ENCODE data around the gene FBXO10. TPM values are rescaled to one million over a fixed set of nuclear protein-coding genes. Genes with fewer than 3 reads are reported as not detected.
A peak's percentile ranks its signal among the peaks of the same experiment; 100 is the strongest.

The FBXO10 gene
- polyA plus RNA-seq, 1 donor from 2014 or later, result 15.1 TPM

DNA sequence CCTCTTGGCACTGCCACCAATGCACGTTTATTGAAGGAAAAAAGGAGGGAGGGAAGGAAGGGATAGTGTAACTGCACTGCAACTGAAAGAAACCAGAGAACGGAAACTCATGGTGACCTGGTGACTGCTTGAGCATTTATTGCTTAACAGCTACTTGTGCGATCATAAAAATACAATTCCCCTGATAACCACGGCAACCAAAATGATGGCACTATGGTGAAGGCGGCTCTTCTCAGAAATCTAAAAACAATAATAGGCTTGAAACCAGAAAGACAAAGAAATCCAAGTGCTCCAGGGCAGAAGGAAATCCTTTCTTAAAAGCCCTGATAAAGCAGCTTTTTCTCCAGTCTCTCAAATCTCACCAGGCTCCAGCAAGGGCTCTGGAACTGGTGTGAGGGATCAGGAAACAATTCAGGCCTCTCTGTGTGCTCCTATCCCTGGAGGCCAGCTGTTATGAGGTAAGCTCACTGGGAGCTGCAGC lies 1.9 kb downstream of the FBXO10 start:
- H3K9me3 Mint-ChIP-seq, result no peaks in the 10 kb centered on the region
- peaks cover 32 to 51% (median 50%) of the 10 kb centered on the region in 3 donors for H3K4me1 Mint-ChIP-seq
- H3K36me3 Mint-ChIP-seq, result peaks cover 12% of the 10 kb centered on the region
- peak overlapping the region in 2 of 4 donors; percentile 84 to 96 for H3K4me3 Mint-ChIP-seq
- no peaks in the 10 kb centered on the region for H3K27me3 Mint-ChIP-seq
- peak overlapping the region in 2 of 3 donors; percentile 42 to 93 for H3K27ac Mint-ChIP-seq

DNA sequence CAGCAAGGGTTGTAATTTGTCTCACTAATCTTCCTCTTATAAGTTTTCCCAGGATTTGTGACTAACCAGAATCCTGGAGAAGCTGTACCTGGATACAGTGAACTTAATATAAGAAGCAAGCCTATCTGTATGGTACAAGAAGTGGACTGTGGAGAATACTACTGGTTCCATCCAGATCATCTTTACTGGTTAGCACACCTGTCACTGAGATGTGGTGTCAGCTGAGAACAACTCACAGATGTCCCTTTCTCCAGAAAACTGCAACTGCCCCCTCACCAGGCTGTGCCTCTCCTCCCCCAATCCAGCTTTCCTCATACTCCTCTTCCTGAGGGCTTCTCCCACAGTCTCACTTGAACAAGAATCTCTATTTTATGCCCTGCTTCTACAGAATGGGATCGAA lies 4.9 kb downstream of the FBXO10 start:
- peaks cover 17% of the 10 kb centered on the region for H3K36me3 Mint-ChIP-seq
- H3K4me3 Mint-ChIP-seq, result no peak overlapping the region
- no peak overlapping the region for H3K27ac Mint-ChIP-seq
- H3K27me3 Mint-ChIP-seq, result no peaks in the 10 kb centered on the region
- H3K4me1 Mint-ChIP-seq, result peaks cover 46 to 57% (median 56%) of the 10 kb centered on the region in 3 donors
- no peaks in the 10 kb centered on the region for H3K9me3 Mint-ChIP-seq

DNA sequence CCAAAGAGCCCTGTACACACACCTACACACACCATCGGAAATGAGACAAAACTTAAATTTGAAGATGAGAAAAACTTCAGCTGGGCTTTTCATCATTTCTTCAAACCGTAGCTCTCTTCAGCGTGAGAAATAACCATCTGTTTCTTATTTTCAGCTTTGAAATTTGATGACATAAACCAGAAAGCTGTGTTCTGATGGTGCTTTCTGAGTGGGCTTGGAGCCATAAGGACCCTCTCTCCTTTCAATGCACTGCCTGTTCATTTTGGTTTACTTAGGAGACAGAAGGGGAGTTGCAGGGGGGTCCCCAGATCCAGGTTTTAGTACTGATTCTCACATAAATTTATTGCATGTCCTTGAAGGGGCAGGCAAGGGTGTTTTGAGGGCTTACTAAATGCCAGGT lies 9.5 kb downstream of the FBXO10 start:
- H3K9me3 Mint-ChIP-seq, result peaks cover 0 to 7% (median 3%) of the 10 kb centered on the region in 3 donors
- peak overlapping the region; percentile 3 to 85 (median 50) for H3K4me3 Mint-ChIP-seq
- no peaks in the 10 kb centered on the region for H3K27me3 Mint-ChIP-seq
- peaks cover 11% of the 10 kb centered on the region for H3K36me3 Mint-ChIP-seq
- peak overlapping the region; percentile 94 to 95 (median 94) for H3K27ac Mint-ChIP-seq
- H3K4me1 Mint-ChIP-seq, result peaks cover 62 to 71% (median 65%) of the 10 kb centered on the region in 3 donors

DNA sequence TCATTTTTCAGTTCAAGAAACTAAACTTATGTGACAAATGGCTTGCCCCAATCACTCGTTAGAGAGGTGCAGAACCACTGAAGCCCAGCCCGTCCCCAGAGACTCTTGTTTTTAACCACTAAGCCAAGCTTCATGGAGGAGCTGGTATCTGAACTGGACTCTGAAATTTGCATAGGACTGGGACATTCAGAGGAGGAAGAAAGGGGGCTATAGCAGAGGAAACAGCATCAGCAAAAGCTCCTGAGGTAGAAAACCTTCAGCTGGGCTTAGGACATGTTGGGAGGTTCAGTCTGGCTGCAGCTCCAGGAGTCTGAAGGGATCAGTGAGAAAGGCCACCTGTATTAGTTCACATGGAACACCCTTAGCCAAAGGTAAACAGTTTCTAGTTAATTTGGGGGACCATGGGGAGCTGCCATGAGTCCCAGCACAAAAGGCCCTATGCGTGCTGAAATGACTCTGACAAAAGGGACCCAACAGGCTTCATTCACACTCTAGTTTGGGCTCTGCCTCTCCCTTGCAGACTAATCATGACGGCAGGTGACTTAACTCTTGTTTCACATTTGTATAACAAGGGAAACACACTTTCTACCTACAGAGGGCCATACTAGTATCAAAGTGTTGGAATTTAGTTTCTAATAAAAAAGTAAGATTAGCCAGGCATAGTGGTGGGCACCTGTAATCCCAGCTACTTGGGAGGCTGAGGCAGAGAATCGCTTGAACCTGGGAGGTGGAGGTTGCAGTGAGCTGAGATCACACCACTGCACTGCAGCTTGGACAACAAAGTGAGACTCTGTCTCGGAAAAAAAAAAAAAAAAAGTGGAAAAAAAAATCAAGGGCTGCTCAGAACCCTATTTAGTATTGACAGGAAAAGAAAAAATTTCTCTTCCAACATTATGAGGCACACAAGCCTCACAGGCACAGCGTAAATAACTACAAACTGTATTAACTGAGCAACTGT lies 10.2 kb downstream of the FBXO10 start:
- H3K27me3 Mint-ChIP-seq, result no peaks in the 10 kb centered on the region
- peak overlapping the region; percentile 94 to 95 (median 94) for H3K27ac Mint-ChIP-seq
- H3K9me3 Mint-ChIP-seq, result peaks cover 0 to 7% (median 3%) of the 10 kb centered on the region in 3 donors
- H3K4me1 Mint-ChIP-seq, result peaks cover 65 to 73% (median 67%) of the 10 kb centered on the region in 3 donors
- peaks cover 10% of the 10 kb centered on the region for H3K36me3 Mint-ChIP-seq
- H3K4me3 Mint-ChIP-seq, result peak overlapping the region; percentile 78 to 90 (median 82)

DNA sequence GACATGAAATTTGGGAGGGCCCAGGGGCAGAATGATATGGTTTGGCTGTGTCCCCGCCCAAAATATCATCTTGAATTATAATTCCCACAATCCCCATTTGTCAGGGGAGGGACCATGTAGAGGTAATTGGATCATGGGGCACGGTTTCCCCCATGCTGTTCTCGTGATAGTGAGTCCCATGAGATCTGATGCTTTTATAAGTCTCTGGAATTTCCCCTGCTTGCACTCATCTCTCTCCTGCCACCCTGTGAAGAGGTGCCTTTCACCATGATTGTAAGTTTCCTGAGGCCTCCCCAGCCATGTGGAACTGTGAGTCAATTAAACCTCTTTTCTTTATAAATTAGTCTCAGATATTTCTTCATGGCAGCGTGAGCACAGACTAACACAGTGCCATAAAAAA lies 11.3 kb downstream of the FBXO10 start:
- H3K36me3 Mint-ChIP-seq, result peaks cover 10% of the 10 kb centered on the region

DNA sequence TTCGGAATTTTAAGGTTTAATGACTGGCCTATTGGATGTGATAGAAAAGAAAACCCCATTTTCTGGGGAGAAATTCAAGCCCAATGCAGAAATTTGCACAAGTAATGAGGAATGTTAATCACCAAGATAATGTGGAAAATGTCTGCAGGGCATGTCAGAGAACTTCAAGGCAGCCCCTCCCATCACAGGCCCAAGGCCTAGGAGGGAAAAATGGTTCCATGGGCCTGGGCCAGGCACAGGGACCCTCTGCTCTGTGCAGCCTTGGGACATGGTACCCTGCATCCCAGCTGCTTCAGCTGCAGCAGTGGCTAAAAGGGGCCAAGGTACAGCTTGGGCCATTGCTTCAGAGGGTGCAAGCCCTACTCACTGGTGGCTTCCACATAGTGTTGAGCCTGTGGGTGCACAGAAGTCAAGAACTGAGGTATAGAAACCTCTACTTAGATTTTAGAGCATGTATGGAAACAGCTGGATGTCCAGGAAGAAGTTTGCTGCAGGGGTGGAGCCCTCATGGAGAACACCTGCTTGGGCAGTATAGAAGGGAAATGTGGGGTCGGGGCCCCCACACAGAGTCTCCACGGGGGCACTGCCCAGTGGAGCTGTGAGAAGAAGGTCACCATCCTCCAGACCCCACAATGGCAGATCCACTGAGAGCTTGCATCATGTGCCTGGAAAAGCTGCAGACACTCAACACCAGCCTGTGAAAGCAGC lies 12.2 kb downstream of the FBXO10 start:
- Mint-ChIP-seq H3K4me1 (peaks cover 70 to 77% (median 73%) of the 10 kb centered on the region in 3 donors), H3K36me3 (peaks cover 9% of the 10 kb centered on the region), H3K9me3 (peaks cover 0 to 7% (median 3%) of the 10 kb centered on the region in 3 donors), H3K27ac (peak overlapping the region in 1 of 3 donors; percentile 33), H3K4me3 (peak overlapping the region in 2 of 4 donors; percentile 74 to 90), H3K27me3 (no peaks in the 10 kb centered on the region)

More for the DNA sequence above, 11.3 kb downstream of the FBXO10 start:
- peak overlapping the region; percentile 94 to 95 (median 94) for H3K27ac Mint-ChIP-seq
- H3K27me3 Mint-ChIP-seq, result no peaks in the 10 kb centered on the region
- H3K4me1 Mint-ChIP-seq, result peaks cover 65 to 75% (median 69%) of the 10 kb centered on the region in 3 donors
- H3K4me3 Mint-ChIP-seq, result peak overlapping the region in 3 of 4 donors; percentile 44 to 90 (median 78)
- peaks cover 0 to 7% (median 3%) of the 10 kb centered on the region in 3 donors for H3K9me3 Mint-ChIP-seq

DNA sequence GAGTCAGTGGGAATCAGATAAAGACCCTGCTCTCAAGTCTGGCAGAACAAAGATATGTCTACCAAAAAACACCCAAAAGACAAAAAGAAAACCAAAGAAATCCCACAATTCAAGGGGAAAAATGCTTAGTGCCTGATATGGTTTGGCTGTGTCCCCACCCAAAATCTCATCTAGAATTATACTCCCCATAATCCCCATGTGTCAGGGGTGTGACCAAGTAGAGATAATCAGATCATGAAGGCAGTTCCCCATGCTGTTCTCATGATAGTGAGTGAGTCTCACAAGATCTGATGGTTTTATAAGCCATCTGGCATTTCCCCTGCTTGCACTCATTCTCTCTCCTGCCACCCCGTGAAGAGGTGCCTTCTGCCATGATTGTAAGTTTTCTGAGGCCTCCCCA lies 13.4 kb downstream of the FBXO10 start:
- Mint-ChIP-seq H3K4me1 (peaks cover 64 to 66% (median 64%) of the 10 kb centered on the region in 3 donors), H3K27ac (peak overlapping the region in 2 of 3 donors; percentile 33 to 41), H3K9me3 (peaks cover 0 to 7% (median 3%) of the 10 kb centered on the region in 3 donors), H3K4me3 (peak overlapping the region in 3 of 4 donors; percentile 56 to 90 (median 56)), H3K27me3 (no peaks in the 10 kb centered on the region), H3K36me3 (peaks cover 5% of the 10 kb centered on the region)

DNA sequence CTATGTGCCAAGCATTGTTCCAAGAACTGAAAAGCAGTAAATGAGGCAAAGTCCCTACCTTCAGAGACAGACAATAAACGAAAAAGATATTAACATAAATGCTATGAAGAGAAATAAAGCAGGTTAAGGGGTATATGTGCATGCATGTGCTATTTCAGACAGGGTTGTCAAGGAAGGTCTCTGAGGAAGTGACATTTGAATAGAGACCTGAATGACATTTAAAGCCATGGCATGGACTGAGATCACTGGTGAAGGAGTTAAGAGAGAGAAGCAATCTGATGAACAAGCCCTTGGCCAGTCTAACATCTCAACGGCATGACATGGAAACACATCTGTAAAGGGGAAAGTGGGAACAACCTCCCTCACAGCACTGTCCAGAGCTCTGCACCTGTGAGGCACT lies 14.5 kb downstream of the FBXO10 start:
- Mint-ChIP-seq H3K36me3 (peaks cover 11% of the 10 kb centered on the region), H3K27ac (peak overlapping the region; percentile 1 to 63 (median 63)), H3K9me3 (peaks cover 0 to 7% (median 3%) of the 10 kb centered on the region in 3 donors), H3K4me1 (peaks cover 53 to 63% (median 58%) of the 10 kb centered on the region in 3 donors), H3K27me3 (no peaks in the 10 kb centered on the region), H3K4me3 (peak overlapping the region; percentile 9 to 90 (median 69))

DNA sequence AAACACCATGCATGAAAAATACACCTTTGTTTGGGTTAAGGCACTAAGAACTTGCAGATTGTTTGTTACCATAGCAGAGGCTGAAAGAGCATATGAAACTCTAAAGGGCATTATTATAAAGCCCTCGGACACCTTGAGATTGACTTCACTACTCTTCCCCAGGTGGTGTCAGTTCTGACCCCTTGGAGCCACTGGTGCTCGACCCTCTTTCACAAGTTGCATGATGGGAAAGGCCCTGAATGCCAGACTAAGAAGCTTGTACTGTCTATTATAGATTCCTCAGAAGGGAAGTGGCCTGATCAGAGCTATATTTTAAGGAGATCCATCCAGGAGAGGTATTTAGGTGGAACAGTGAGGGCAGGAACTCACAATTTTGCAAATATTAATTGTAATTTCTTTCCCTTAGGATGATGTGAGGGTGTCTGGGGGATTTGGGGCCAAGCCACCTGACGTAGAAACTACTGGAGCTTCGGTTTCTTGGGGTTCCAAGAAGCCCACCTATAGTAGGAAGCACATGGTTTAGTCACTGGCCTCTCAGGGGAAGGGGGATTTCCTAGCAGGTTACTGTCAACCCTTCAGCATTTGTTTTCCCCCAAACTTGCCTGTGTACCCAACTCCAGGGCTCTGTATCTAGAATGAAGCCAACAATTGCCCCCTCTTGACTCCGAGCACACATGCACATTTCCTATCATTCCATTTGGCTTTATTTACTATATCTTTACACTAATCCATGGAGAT lies 16.2 kb downstream of the FBXO10 start:
- Mint-ChIP-seq H3K36me3 (peaks cover 14% of the 10 kb centered on the region), H3K27me3 (no peaks in the 10 kb centered on the region), H3K4me3 (peak overlapping the region in 3 of 4 donors; percentile 30 to 84 (median 73)), H3K9me3 (peaks cover 0 to 7% (median 2%) of the 10 kb centered on the region in 3 donors), H3K27ac (peak overlapping the region in 1 of 3 donors; percentile 22), H3K4me1 (peaks cover 39 to 47% (median 41%) of the 10 kb centered on the region in 3 donors)

DNA sequence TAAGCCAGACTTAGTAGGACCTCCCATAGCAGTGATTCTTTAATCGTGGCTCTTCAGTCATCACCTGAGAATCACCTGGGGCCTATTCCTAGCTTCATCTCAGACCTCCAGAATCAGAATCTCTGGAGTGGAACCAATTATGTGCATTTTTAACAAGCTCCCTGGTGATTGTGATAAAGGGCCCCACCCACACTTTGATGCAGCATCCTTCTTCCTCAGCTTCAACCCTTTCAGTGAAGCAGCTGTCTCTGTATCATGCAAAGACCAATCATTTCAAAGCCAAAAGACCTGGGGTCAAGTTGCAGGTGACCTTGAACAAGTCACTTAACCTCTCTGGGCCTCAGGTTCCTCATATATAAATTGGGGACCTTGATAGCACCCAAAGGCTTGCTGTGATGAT lies 17.1 kb downstream of the FBXO10 start:
- Mint-ChIP-seq H3K4me3 (no peak overlapping the region), H3K27me3 (no peaks in the 10 kb centered on the region), H3K36me3 (peaks cover 18% of the 10 kb centered on the region), H3K9me3 (peaks cover 0 to 7% (median 2%) of the 10 kb centered on the region in 3 donors), H3K4me1 (peaks cover 38 to 50% (median 38%) of the 10 kb centered on the region in 3 donors), H3K27ac (no peak overlapping the region)

DNA sequence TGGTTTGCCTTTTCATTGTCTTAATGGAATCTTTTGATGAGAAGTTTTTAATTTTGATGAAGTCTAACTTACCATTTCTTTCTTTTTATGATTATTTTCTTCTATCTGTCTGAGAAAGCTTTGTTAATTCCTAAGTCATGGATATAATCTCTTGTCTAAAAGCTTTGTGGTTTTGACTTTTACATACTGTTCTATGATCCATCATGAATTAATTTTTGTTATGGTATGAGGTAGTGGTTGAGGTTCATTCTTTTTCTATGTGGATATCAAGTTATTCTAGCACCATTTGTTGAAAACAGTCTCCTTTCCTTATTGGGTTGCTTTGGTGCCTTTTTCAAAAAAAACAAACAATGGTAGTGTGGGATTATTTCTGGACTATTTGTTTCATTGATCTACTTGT lies 20.4 kb downstream of the FBXO10 start:
- peaks cover 18 to 35% (median 19%) of the 10 kb centered on the region in 3 donors for H3K4me1 Mint-ChIP-seq
- no peak overlapping the region for H3K27ac Mint-ChIP-seq
- peaks cover 18% of the 10 kb centered on the region for H3K36me3 Mint-ChIP-seq
- no peaks in the 10 kb centered on the region for H3K27me3 Mint-ChIP-seq
- no peaks in the 10 kb centered on the region for H3K9me3 Mint-ChIP-seq
- no peak overlapping the region for H3K4me3 Mint-ChIP-seq

DNA sequence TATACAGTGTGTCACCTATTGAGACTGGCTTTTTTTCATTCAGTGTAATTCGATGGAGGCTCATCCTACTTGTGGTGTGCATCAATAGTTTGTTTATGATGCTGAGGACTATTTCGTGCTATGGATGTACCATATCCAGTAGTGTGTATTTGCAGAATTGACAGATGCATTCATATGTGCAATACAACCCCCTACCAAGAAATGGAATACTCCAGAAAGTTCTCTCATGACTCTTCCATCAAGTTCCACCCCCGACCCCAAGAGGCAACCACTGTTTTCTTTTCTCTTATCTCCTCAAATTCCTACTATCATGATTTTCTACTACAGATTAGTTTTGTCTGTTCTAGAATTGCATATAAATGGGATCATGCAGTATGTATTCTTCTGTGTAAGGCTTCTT lies 21.9 kb downstream of the FBXO10 start:
- Mint-ChIP-seq H3K4me3 (no peak overlapping the region), H3K36me3 (peaks cover 18% of the 10 kb centered on the region), H3K27ac (peak overlapping the region in 2 of 3 donors; percentile 28 to 50), H3K27me3 (no peaks in the 10 kb centered on the region), H3K4me1 (peaks cover 14 to 29% (median 19%) of the 10 kb centered on the region in 3 donors), H3K9me3 (no peaks in the 10 kb centered on the region)

DNA sequence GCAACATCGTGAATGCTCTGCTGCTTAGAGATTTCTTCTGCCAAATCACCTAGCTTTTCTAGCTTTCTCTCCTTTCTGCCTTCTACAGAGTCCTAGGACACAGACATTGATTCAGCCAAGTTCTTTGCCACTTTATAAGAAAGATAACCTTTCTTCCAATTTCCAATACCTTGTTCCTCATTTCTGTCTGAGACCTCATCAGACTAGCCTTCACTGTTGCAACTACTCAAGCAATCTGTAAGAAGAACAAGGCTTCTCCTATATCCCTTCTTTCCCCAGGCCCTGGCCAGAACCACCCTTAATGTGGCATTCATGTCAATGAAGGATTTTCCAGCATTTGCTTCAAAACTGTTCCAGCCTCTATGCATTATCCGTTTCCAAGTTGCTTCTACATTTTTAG lies 24.3 kb downstream of the FBXO10 start:
- Mint-ChIP-seq H3K9me3 (no peaks in the 10 kb centered on the region), H3K4me3 (peak overlapping the region in 1 of 4 donors; percentile 7), H3K27me3 (no peaks in the 10 kb centered on the region), H3K27ac (no peak overlapping the region), H3K36me3 (peaks cover 15% of the 10 kb centered on the region), H3K4me1 (peaks cover 24 to 33% (median 25%) of the 10 kb centered on the region in 3 donors)

DNA sequence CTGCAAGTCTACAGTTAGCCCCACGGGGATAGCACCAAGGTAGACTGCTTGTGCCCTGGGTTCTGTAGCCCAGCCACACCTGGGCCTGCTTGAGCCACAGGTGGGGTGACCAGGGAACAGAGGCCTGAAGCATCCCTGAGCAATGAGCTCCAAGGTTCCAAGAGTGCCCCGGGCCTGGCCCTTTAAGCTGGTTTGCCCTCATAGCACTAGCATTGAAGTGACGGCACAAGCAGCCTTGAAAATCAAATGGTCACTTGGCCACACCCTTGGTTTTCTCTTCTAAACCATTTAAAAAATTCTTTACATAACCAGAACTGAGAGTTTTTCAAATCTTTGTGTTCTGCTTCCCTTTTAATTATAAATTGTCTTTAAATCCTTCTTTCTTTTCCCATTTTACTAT lies 24.7 kb downstream of the FBXO10 start:
- H3K4me3 Mint-ChIP-seq, result no peak overlapping the region

More for the DNA sequence above, 24.7 kb downstream of the FBXO10 start:
- Mint-ChIP-seq H3K27ac (no peak overlapping the region), H3K27me3 (no peaks in the 10 kb centered on the region), H3K36me3 (peaks cover 15% of the 10 kb centered on the region), H3K4me1 (peaks cover 24 to 35% (median 25%) of the 10 kb centered on the region in 3 donors), H3K9me3 (no peaks in the 10 kb centered on the region)

Data from IgD-negative memory B cell (primary cell).